ENCODE results near the gene GK2.

- TF ChIP-seq TAF1 (IDR thresholded peaks at IDR 0.05; ENCODE audit: borderline replicate concordance, low read depth, low read length) (no peak), POLR2A (IDR thresholded peaks at IDR 0.05; ENCODE audit: low read depth, low read length) (no peak)
Measured at GRCh38 chr4:79390890-79391289, 17.1 kb downstream of the GK2 start.

All from GM12892 (cell line).